Esophagus (tissue), 2 donors: Measurements from ENCODE around the gene CFLAR. TPM values are rescaled to one million over a fixed set of nuclear protein-coding genes. Genes with fewer than 3 reads are reported as not detected.
"Not testable (repeated sequence)": the region's sequence is repeated elsewhere in the genome, so short reads cannot be mapped to it uniquely, and the experiment has no call there.

ENCODE experiments used
- H3K27ac ChIP-seq, 2 donors: one replicate each; pipeline ENCODE4 v1.5.1; 2013; ENCODE audit warnings: low read depth in 2 of 2, mild to moderate bottlenecking in 2 of 2, inconsistent platforms in 1 of 2, low read length in 1 of 2, moderate library complexity in 1 of 2
- H3K27me3 ChIP-seq, 2 donors: one replicate each; pipeline ENCODE4 v1.6.1; 2013; ENCODE audit warnings: low read length in 2 of 2, control low read depth in 1 of 2, mild to moderate bottlenecking in 1 of 2; ENCODE audit not compliant: insufficient read depth in 2 of 2, control insufficient read depth in 1 of 2
- H3K36me3 ChIP-seq, 2 donors: one replicate each; pipeline ENCODE4 v1.6.1; 2013; ENCODE audit warnings: low read length in 1 of 2; ENCODE audit not compliant: control insufficient read depth in 2 of 2, insufficient read depth in 2 of 2
- H3K4me1 ChIP-seq, 2 donors: one replicate each; pipeline ENCODE4 v1.6.1; 2013; ENCODE audit warnings: low read length in 1 of 2; ENCODE audit not compliant: control insufficient read depth in 2 of 2, insufficient read depth in 2 of 2
- H3K4me3 ChIP-seq, 2 donors: one replicate each; pipeline ENCODE4 v1.5.1; 2013; ENCODE audit warnings: low read length in 2 of 2, mild to moderate bottlenecking in 2 of 2, low read depth in 1 of 2, moderate library complexity in 1 of 2
- H3K9me3 ChIP-seq, 2 donors: one replicate each; pipeline ENCODE4 v1.6.1; 2013; ENCODE audit warnings: mild to moderate bottlenecking in 2 of 2, low read depth in 1 of 2, low read length in 1 of 2, moderate library complexity in 1 of 2; ENCODE audit not compliant: control insufficient read depth in 2 of 2, insufficient read depth in 1 of 2
- WGBS, 2 donors: extraction: QIAGEN DNeasy Blood & Tissue Kit; methylation state at CpG; one replicate each; pipeline ENCODE4 v1.1.7; 2013; 5-methylcytosine and 5-hydroxymethylcytosine counted together
- polyA plus RNA-seq, 2 donors: library from polyadenylated mRNA; stranded (reverse); fragments of 200-250 nt; gene quantifications; one replicate each; pipeline ENCODE4 v1.2.3, GENCODE V29; 2013
- donor health status: healthy with polysubstance abuse.
- donor health status: Bipolar disorder and iron deficiency.

Gene CFLAR
- polyA plus RNA-seq, 2 donors = 39.6 to 58.5 TPM

DNA sequence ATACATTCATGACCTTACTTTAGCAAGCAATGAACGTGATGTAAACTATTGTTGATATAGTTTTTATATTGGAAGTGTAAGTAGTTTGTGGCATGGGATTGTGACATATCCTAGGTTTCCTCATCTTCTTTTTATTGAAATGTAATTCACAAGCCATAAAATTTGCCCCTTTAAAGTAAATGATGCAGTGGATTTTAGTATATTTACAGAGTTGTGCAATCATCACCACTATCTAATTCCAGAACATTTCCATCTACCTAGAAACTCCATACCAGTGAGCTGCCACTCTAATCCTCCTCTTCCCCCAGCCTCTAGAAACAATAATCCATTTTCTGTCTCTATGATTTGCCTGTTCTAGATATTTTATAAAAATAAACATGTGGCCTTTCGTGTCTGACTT is 56.3 kb downstream of the CFLAR start:
- Histone ChIP-seq H3K9me3 (no peaks in the 10 kb centered on the region), H3K4me3 (no peak overlapping the region), H3K4me1 (no peaks in the 10 kb centered on the region), H3K27ac (no peak overlapping the region), H3K36me3 (peaks cover 0 to 1% of the 10 kb centered on the region in 2 donors), H3K27me3 (no peaks in the 10 kb centered on the region)
- 48 to 59% methylated on average over 2 of the region's 2 CpGs for WGBS, 2 donors

DNA sequence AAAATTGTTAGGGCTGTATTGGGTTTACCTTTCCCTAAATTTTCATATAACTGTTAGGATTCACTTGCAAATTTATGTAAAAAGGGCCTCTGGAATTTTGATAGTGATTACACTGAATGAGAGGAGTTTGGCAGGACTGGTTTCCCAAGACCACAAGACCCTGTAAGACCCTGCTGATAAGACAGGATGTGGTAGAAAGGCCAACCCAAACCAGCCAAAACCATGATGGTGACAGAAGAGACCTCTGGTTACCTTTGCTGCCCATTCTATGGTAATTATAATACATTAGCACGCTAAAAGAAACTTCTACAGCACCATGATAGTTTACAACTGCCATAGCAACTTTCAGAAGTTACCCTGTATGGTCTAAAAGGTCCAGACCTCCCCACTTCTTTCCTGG is 58.7 kb downstream of the CFLAR start:
- H3K27me3 ChIP-seq = no peaks in the 10 kb centered on the region
- no peak overlapping the region for H3K27ac ChIP-seq
- H3K4me3 ChIP-seq = no peak overlapping the region
- no peaks in the 10 kb centered on the region for H3K36me3 ChIP-seq
- no peaks in the 10 kb centered on the region for H3K9me3 ChIP-seq
- WGBS, 2 donors = 54 to 55% methylated on average over 1 of the region's 1 CpG
- H3K4me1 ChIP-seq = no peaks in the 10 kb centered on the region

DNA sequence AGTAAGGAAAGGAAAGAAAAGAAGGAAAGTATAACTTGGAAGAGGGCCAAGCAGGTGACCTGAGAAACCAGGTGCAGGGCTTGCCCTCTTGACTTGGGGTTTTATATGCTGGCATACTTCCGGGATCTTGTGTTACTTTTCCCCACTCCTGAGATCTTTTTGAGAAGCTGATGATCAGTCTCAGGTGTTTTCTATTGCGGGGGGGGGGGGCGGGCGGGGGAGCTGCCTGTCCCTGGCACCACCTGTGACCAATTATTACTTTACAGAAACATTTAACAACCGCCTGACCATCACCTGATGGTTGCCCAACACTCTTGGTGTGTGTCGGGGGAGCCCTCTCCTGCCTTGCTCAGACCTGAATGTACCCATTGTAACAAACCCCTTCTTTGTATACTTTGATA is 60.1 kb downstream of the CFLAR start:
- no peaks in the 10 kb centered on the region for H3K27me3 ChIP-seq
- H3K4me3 ChIP-seq = no peak overlapping the region
- 32 to 43% methylated on average over 6 of the region's 6 CpGs for WGBS, 2 donors
- H3K4me1 ChIP-seq = no peaks in the 10 kb centered on the region
- H3K36me3 ChIP-seq = no peaks in the 10 kb centered on the region
- H3K27ac ChIP-seq = no peak overlapping the region
- H3K9me3 ChIP-seq = no peaks in the 10 kb centered on the region

DNA sequence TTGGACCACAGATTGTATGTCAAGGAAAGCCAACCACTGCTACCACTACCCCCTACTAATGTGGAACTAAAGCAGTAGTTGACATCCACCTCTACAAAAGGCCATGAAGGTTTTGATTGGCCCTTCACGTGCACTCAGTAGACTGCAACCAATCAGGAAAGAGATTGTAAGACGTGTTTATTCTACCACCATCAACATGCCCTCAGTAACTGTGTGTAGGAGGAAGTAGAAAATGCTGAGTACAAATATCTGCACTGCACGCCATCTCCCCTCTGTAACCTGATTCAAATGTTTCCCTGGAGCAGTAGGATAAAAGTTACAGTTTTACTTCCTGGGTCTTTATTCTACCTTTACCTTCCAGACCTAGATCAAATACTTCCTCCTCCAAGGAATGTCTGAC is 64.0 kb downstream of the CFLAR start:
- Histone ChIP-seq H3K27me3 (no peaks in the 10 kb centered on the region), H3K4me1 (no peaks in the 10 kb centered on the region), H3K4me3 (no peak overlapping the region), H3K36me3 (no peaks in the 10 kb centered on the region), H3K9me3 (no peaks in the 10 kb centered on the region), H3K27ac (no peak overlapping the region)
- 53 to 62% methylated on average over 3 of the region's 3 CpGs for WGBS, 2 donors

DNA sequence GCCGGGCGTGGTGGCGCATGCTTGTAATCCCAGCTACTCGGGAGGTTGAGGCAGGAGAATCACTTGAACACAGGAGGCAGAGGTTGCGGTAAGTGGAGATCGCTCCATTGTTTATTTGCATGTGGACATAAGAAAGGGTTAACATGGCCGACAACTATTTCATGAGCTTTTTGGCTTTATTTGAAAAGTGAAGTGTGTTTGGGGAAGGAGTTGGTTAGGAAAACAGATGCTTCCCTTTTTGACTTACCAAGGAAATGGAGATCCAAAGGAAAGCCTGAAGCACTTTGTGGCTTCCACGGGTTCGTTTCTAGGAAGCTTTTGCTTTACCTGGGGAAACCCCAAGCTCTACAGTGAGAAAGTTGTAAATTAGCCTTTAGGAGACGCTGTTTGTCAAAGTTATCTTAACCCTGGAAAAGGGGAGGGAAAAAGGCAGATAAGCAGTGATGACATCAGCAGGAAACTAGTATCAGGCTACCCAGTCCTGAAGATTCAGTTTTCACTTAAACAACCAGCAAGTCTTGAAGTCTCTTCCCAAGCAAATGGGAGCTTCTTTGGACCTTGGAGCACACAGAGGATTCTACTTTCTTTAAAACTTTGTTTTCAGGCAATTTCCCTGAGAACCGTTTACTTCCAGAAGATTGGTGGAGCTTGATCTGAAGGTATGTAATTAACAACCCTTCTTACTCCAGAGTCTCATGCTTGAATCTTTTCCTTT is 66.8 kb downstream of the CFLAR start, which contains the start of gene CASP10:
CASP10 (plus strand) TSS at position 492 of the 715 bp plus-strand sequence. CDS start 2,637 bp downstream, outside the sequence.
- H3K4me3 ChIP-seq = peak within 1 kb of the TSS; percentile 39 to 82
- H3K36me3 ChIP-seq = peaks cover 0 to 3% of the 10 kb centered on the region in 2 donors
- no peaks in the 10 kb centered on the region for H3K27me3 ChIP-seq
- no peaks in the 10 kb centered on the region for H3K4me1 ChIP-seq
- WGBS, 2 donors = 29 to 38% methylated on average over 11 of the region's 11 CpGs
- no peaks in the 10 kb centered on the region for H3K9me3 ChIP-seq
- peak within 1 kb of the TSS; percentile 3 to 54 for H3K27ac ChIP-seq

DNA sequence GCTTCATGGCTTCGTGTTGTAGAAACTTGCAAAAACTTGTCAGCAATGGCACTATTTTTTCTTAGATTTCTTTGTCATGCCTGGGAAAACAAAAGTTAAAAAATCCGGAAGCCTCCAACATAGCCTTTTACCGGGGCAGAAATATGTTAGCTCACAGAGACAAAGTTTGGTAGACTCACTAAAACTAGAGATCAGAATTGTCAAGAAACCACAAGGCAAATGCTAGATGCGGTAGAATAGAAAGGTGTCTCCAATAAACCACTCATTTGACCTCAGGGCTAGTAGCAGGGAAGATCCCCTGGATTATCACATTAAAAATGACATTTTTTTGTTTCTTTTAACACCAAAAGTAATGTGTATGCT is 67.4 kb downstream of the CFLAR start:
- 18% methylated on average over 4 of the region's 4 CpGs for WGBS, 2 donors
- Histone ChIP-seq H3K4me1 (no peaks in the 10 kb centered on the region), H3K27ac (peak overlapping the region; percentile 1 to 54), H3K4me3 (peak overlapping the region; percentile 39 to 82), H3K9me3 (no peaks in the 10 kb centered on the region), H3K27me3 (no peaks in the 10 kb centered on the region), H3K36me3 (peaks cover 0 to 3% of the 10 kb centered on the region in 2 donors)

DNA sequence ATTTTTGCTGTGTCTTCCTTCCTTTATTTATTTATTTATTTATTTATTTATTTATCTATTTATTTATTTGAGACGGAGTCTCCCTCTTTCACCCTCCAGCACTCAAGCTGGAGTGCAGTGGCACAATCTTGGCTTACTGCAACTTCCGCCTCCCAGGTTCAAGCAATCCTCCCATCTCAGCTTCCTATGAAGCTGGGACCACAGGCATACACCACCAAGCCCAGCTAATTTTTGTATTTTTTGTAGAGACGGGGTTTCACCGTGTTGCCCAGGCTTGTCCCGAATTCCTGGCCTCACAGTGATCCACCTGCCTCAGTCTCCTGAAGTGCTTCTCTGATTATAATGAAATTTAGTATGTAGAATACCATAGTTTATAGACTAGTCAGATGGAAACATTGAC is 67.9 kb downstream of the CFLAR start:
- WGBS, 2 donors = 40 to 42% methylated on average over 5 of the region's 5 CpGs
- H3K27me3 ChIP-seq, H3K27ac ChIP-seq, H3K9me3 ChIP-seq, H3K4me1 ChIP-seq, H3K36me3 ChIP-seq: not testable (repeated sequence)
- peak overlapping the region; percentile 22 to 82 for H3K4me3 ChIP-seq

DNA sequence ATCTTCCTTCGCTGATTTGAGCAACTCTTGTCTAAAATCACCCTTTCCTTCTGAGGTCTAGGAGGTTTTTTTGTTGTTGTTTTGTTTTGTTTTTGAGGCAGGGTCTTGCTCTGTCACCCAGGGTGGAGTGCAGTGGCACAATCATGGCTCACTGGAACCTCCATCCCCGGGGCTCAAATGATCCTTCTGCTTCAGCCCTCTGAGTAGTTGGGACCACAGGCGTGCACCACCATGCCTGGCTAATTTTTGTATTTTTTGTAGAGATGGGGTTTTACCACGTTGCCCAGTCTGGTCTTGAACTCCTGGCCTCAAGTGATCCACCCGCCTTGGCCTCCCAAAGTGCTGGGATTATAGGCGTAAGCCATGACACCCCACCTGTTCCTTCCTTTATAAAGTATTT is 68.3 kb downstream of the CFLAR start:
- not testable (repeated sequence) for H3K27ac ChIP-seq, H3K9me3 ChIP-seq, H3K4me1 ChIP-seq, H3K36me3 ChIP-seq, H3K27me3 ChIP-seq
- peak overlapping the region in 1 of 2 donors; percentile 82 for H3K4me3 ChIP-seq
- WGBS, 2 donors = 55 to 63% methylated on average over 6 of the region's 6 CpGs

DNA sequence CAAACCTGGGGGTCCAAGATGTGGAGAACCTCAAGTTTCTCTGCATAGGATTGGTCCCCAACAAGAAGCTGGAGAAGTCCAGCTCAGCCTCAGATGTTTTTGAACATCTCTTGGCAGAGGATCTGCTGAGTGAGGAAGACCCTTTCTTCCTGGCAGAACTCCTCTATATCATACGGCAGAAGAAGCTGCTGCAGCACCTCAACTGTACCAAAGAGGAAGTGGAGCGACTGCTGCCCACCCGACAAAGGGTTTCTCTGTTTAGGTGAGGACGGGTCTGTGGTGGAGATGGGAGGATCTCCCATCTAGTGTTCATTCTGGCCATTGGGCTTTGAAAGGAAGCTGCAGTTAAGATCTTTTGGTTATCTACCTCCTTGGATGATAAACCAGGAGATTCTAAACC is 69.9 kb downstream of the CFLAR start:
- H3K4me1 ChIP-seq = no peaks in the 10 kb centered on the region
- H3K27me3 ChIP-seq = no peaks in the 10 kb centered on the region
- H3K9me3 ChIP-seq = no peaks in the 10 kb centered on the region
- 63 to 67% methylated on average over 4 of the region's 4 CpGs for WGBS, 2 donors
- H3K36me3 ChIP-seq = peaks cover 0 to 3% of the 10 kb centered on the region in 2 donors
- no peak overlapping the region for H3K27ac ChIP-seq
- H3K4me3 ChIP-seq = no peak overlapping the region

DNA sequence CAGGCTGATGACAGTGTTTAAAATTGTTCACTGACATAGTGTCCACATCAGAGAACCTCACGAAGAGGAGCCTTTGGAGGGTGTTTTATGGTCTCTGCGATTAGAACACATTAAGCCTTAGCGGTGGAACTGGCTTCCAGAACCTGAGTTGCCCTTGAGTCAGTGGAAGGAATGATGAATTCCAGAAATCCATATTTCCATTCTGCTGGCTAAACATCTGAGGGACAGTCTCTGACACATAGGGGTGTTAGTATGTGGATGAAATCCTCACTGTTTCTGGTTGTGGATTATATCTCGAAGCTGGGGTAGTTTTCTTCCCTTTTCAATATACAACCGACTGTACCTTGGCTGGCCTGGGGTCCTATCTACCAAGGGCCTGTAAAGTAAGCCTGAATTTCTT is 71.0 kb downstream of the CFLAR start:
- 83 to 89% methylated on average over 5 of the region's 5 CpGs for WGBS, 2 donors
- peak overlapping the region; percentile 7 to 55 for H3K27ac ChIP-seq
- no peak overlapping the region for H3K4me3 ChIP-seq

More for the DNA sequence above, 71.0 kb downstream of the CFLAR start:
- Histone ChIP-seq H3K9me3 (no peaks in the 10 kb centered on the region), H3K27me3 (no peaks in the 10 kb centered on the region), H3K4me1 (no peaks in the 10 kb centered on the region), H3K36me3 (peaks cover 0 to 3% of the 10 kb centered on the region in 2 donors)
